ENCODE measurements around the gene IP6K3.

The IP6K3 gene

GRCh38 chr6:33761581-33761921 lies 14.8 kb upstream of the IP6K3 start:
- TF ChIP-seq FOXP2 (optimal IDR thresholded peaks at IDR 0.05; ENCODE audit: borderline replicate concordance, extremely low read depth, extremely low read length, insufficient read depth) (no peak), POLR2AphosphoS5 (IDR thresholded peaks at IDR 0.05; ENCODE audit: low read depth, low read length) (no peak), REST (IDR thresholded peaks at IDR 0.05; ENCODE audit: insufficient read depth in 1 of 2, low read depth in 2 of 2, low read length in 2 of 2) (no peak), TAF1 (IDR thresholded peaks at IDR 0.05; ENCODE audit: borderline replicate concordance, insufficient read depth, low read length) (no peak), SIN3A (IDR thresholded peaks at IDR 0.05; ENCODE audit: borderline replicate concordance, insufficient read depth, low read length) (no peak)

GRCh38 chr6:33759887-33760629 lies 13.4 kb upstream of the IP6K3 start:
- TF ChIP-seq POLR2AphosphoS5 (IDR thresholded peaks at IDR 0.05; ENCODE audit: low read depth, low read length) (no peak), SIN3A (IDR thresholded peaks at IDR 0.05; ENCODE audit: borderline replicate concordance, insufficient read depth, low read length) (no peak), TAF1 (IDR thresholded peaks at IDR 0.05; ENCODE audit: borderline replicate concordance, insufficient read depth, low read length) (no peak), REST (IDR thresholded peaks at IDR 0.05; ENCODE audit: insufficient read depth in 1 of 2, low read depth in 2 of 2, low read length in 2 of 2) (no peak), FOXP2 (optimal IDR thresholded peaks at IDR 0.05; ENCODE audit: borderline replicate concordance, extremely low read depth, extremely low read length, insufficient read depth) (no peak)

GRCh38 chr6:33758815-33759216 lies 12.1 kb upstream of the IP6K3 start:
- no peak for TF ChIP-seq FOXP2 (optimal IDR thresholded peaks at IDR 0.05; ENCODE audit: borderline replicate concordance, extremely low read depth, extremely low read length, insufficient read depth)
- TF ChIP-seq SIN3A (IDR thresholded peaks at IDR 0.05; ENCODE audit: borderline replicate concordance, insufficient read depth, low read length): no peak
- no peak for TF ChIP-seq TAF1 (IDR thresholded peaks at IDR 0.05; ENCODE audit: borderline replicate concordance, insufficient read depth, low read length)
- no peak for TF ChIP-seq POLR2AphosphoS5 (IDR thresholded peaks at IDR 0.05; ENCODE audit: low read depth, low read length)
- TF ChIP-seq REST (IDR thresholded peaks at IDR 0.05; ENCODE audit: insufficient read depth in 1 of 2, low read depth in 2 of 2, low read length in 2 of 2): no peak

GRCh38 chr6:33757906-33758305 lies 11.2 kb upstream of the IP6K3 start:
- TF ChIP-seq FOXP2 (optimal IDR thresholded peaks at IDR 0.05; ENCODE audit: borderline replicate concordance, extremely low read depth, extremely low read length, insufficient read depth) (no peak), SIN3A (IDR thresholded peaks at IDR 0.05; ENCODE audit: borderline replicate concordance, insufficient read depth, low read length) (no peak), REST (IDR thresholded peaks at IDR 0.05; ENCODE audit: insufficient read depth in 1 of 2, low read depth in 2 of 2, low read length in 2 of 2) (no peak), POLR2AphosphoS5 (IDR thresholded peaks at IDR 0.05; ENCODE audit: low read depth, low read length) (no peak), TAF1 (IDR thresholded peaks at IDR 0.05; ENCODE audit: borderline replicate concordance, insufficient read depth, low read length) (no peak)

All from PFSK-1 (cell line).